SJSA1 (cell line): ENCODE data around the gene TTC28. TPM values are rescaled to one million over a fixed set of nuclear protein-coding genes. Genes with fewer than 3 reads are reported as not detected.

ENCODE experiments used
- DNase-seq, 2 experiments: peaks; one replicate each; pipeline ENCODE4 v3.0.0-alpha.2; 2015 to 2020; ENCODE audit warnings: low spot score in 2 of 2, low read depth in 1 of 2
- H3K27ac ChIP-seq: fragments of 250-450 bp; sonication (Bioruptor Pico); 2 replicates; pipeline ENCODE4 v1.5.1; 2020; ENCODE audit warnings: mild to moderate bottlenecking, moderate library complexity
- H3K27me3 ChIP-seq: fragments of 250-450 bp; sonication (Bioruptor Pico); replicated peaks from 2 replicates; pipeline ENCODE4 v1.5.1; 2020; ENCODE audit warnings: mild to moderate bottlenecking, moderate library complexity
- H3K36me3 ChIP-seq: fragments of 250-450 bp; sonication (Bioruptor Pico); 2 replicates; pipeline ENCODE4 v1.5.1; 2020; ENCODE audit warnings: mild to moderate bottlenecking
- H3K4me1 ChIP-seq: fragments of 250-450 bp; sonication (Bioruptor Pico); replicated peaks from 2 replicates; pipeline ENCODE4 v1.6.1; 2021; ENCODE audit warnings: mild to moderate bottlenecking
- H3K4me3 ChIP-seq: fragments of 250-450 bp; sonication (Bioruptor Pico); 2 replicates; pipeline ENCODE4 v1.5.1; 2020; ENCODE audit warnings: mild to moderate bottlenecking
- H3K9me3 ChIP-seq: fragments of 250-450 bp; sonication (Bioruptor Pico); replicated peaks from 2 replicates; pipeline ENCODE4 v1.5.1; 2020; ENCODE audit warnings: mild to moderate bottlenecking
- total RNA-seq: library from RNA; depleted of rRNA; stranded (reverse); fragments of >200 nt; shearing (Covaris generic); gene quantifications from 2 replicates; pipeline ENCODE4 v1.2.3, GENCODE V29; 2014

Gene TTC28
- total RNA-seq, 1 experiment from 2014 or later: 9.7 TPM

DNA sequence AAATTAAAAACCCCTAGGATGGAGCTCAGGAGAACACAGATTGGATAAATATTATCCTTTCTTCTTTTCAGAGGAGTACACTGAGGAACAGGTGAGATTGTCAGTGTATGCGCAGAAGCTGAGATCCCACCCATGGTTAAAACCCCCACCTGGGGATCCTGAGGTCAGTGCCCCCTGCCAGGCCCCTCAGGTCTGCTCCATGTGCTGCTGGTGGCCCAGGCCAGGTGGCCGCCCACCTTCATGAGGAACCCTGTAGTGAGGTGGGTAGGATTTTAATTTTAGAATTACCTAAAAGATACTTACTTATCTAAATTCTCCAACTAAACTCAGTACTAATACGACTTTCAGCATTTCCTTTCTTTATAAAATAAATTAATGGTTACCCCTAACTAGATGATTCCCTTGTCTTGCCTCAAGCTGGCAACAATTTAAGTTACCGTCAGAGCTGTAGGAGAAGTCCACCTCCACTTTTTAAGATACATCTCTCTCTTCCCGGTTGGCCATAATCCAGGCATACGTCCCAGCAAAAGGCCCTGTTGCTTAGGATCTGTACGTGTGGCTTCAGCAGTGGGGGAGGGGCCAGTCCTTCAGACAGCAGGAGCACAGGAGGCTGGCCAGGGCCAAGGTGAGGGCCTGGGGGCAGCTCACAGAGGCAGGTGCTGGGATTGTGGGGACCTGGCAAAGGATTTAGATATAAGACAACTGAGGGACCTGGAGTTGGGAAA, 699.1 kb downstream of the TTC28 start:
- Histone ChIP-seq H3K4me1 (peaks cover 3% of the 10 kb centered on the region; the same call in 1 of the 2 replicates), H3K27ac (no peak overlapping the region), H3K4me3 (no peak overlapping the region), H3K27me3 (no peaks in the 10 kb centered on the region), H3K9me3 (no peaks in the 10 kb centered on the region), H3K36me3 (0 out of 2 replicates have a peak, but pooled peaks cover 3% of the 10 kb centered on the region)
- no peak for DNase-seq

DNA sequence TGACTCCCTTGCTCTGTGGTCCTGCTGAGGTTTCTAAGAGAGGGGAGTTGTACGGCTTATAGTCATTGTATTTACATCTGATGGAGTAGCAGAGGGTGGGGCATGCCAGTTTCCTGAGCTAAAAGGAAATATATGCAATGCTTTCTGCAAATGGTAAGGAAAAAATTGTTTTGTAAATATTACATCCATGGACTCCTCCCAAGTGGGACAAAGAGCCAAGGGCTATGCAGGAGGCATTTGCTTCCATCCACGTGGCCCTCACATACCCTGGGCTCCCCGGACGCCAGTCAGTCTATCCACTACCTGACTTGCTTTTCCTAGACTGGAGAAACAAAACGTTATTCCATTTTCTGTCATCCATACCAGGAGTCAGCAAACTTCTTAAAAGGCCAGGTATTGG, 700.8 kb downstream of the TTC28 start:
- Histone ChIP-seq H3K9me3 (no peaks in the 10 kb centered on the region), H3K4me1 (peaks cover 5% of the 10 kb centered on the region; the same call in 1 of the 2 replicates)
- DNase-seq: no peak

DNA sequence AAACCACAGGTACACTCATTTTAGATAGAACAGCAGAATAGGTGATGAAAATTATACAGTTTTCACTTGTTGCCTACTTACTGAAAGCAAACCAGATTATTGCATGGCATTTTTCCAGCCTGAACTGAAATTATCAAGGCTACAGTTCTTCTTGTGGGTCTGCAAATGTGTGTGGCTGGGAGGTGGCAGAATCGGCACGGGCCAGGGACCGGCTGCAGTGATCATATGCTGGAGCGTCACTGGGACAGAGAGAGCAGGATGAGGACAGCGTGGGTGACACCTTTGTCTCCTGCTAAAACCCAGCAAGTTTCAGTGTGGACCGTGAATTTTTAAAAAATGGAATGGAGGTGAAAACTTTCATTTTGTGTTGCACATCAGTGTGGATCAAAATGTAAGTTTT, 701.3 kb downstream of the TTC28 start:
- DNase-seq: no peak
- Histone ChIP-seq H3K4me3 (no peak overlapping the region), H3K36me3 (0 out of 2 replicates have a peak, but pooled peaks cover 3% of the 10 kb centered on the region), H3K4me1 (peaks cover 6% of the 10 kb centered on the region; the same call in 1 of the 2 replicates), H3K27ac (no peak overlapping the region), H3K27me3 (no peaks in the 10 kb centered on the region), H3K9me3 (no peaks in the 10 kb centered on the region)

More for the DNA sequence above, 700.8 kb downstream of the TTC28 start:
- no peak overlapping the region for H3K27ac ChIP-seq
- no peak overlapping the region for H3K4me3 ChIP-seq
- no peaks in the 10 kb centered on the region for H3K27me3 ChIP-seq
- 0 out of 2 replicates have a peak, but pooled peaks cover 3% of the 10 kb centered on the region for H3K36me3 ChIP-seq

DNA sequence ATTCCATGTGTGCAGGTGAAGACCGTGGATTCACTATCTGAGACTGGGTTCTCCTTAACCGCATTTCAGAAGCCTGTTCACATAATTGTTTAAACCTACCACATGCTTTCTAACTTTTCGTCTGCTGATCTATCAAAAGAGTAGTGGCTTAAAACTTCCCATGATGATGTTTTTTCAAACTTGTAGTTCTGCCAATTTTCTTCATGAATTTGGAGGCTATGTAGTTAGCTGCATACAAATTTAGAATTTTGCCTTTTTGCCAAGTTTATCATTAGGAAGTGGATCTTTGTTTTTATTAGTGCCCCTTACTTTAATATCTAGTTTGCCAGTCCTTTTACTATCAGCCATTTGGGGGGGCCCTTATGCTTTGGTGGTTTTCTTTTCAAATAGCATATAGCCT, 703.1 kb downstream of the TTC28 start:
- Histone ChIP-seq H3K36me3 (no peaks in the 10 kb centered on the region), H3K4me1 (peaks cover 8% of the 10 kb centered on the region; the same call in 1 of the 2 replicates), H3K27me3 (no peaks in the 10 kb centered on the region), H3K27ac (no peak overlapping the region), H3K4me3 (no peak overlapping the region), H3K9me3 (no peaks in the 10 kb centered on the region)
- DNase-seq: no peak

DNA sequence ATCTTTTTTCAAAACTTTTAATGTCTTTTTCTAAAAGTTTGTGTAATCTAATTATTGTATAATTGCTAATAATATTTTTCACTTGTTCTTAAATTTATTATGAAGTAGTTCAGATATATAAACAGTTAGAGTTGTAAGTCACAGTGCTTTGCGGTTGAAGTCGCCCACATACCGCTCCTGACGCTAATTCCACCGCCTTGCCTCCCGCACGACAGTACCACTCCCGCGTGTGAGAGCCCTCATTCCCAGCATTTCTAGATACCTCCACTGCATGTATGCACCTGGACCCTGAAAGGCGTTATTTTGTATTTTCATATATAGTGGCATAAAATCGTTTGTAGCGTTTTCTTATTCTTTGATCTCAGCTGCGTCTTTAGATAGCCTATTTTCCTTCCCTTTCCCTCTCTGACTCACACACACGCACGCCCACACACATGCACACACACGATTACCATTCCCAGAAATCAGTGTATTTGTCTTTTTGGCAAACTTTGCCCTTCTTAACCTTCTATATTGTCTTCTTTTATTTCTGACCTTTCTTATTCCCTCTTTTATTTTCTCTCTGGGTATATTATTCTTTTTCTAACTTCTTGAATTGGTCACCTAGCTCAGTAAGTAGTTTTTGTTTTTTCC, 704.1 kb downstream of the TTC28 start:
- Histone ChIP-seq H3K4me1 (peaks cover 8% of the 10 kb centered on the region; the same call in 1 of the 2 replicates), H3K36me3 (no peaks in the 10 kb centered on the region), H3K27ac (no peak overlapping the region), H3K27me3 (no peaks in the 10 kb centered on the region), H3K4me3 (no peak overlapping the region), H3K9me3 (no peaks in the 10 kb centered on the region)
- no peak for DNase-seq

DNA sequence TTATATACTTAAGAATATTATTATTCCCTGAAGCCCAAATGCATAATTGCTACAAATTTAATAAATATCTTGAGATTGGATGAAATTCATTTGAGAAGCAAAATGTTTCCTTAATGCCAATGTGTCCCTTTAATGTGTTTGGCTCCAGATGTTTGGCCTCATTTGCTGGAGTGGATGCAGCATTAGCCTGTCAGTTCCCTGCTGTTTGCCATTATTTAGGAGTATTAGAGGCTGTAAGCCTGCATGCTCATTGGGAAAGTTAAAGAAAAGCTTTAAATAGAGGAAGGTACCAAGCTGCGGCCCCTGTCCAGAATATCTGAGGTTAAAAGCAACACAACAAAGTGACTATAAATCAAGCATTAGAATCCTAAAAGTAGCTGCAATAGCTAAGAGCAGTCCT, 705.8 kb downstream of the TTC28 start:
- H3K4me1 ChIP-seq: peaks cover 8% of the 10 kb centered on the region; the same call in 1 of the 2 replicates
- no peak for DNase-seq
- H3K27me3 ChIP-seq: no peaks in the 10 kb centered on the region
- H3K27ac ChIP-seq: no peak overlapping the region
- H3K36me3 ChIP-seq: no peaks in the 10 kb centered on the region
- H3K4me3 ChIP-seq: no peak overlapping the region
- H3K9me3 ChIP-seq: no peaks in the 10 kb centered on the region

DNA sequence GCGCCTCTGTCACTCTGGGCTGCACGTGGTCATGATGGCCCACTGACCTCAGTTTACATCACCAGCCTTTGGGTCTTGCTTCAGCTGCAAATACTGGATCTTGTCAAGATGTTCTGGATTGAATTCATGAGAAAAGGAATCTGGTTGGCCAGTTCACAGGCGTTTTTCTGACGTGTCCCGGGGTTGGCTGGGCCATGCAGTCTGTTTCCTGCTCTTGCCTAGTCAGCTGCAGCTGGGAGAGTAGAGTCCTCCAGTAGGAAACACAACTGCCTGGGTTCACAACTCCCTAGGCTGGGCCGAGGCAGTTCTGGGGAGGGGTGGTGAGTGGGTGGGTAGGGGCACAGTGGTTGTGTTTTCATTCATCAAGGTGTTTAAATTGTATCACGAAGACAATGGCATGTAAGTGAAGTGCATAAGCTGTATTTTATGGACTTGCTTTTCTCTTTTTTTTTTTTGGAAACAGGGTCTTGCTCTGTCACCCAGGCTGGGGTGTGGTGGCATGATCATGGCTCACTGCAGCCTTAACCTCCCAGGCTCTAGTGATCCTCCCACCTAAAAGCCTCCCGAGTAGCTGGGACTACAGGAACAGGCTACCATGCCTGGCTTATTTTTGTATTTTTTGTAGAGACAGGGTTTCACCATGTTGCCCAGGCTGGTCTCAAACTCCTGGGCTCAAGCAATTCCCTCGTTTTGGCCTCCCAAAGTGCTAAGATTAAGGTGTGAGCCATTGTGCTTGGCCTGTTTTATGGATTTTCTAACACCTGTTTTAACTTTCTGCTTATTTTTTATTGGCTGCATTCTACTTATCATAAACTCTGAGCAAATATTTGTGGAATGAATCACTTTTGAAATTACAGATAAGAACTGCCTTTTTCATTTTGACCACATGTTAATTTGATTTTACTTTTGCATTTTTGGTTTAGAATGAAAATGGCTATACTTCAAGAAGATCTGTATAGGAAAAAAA, 706.6 kb downstream of the TTC28 start:
- H3K36me3 ChIP-seq: no peaks in the 10 kb centered on the region
- DNase-seq: no peak
- H3K27me3 ChIP-seq: no peaks in the 10 kb centered on the region
- H3K4me3 ChIP-seq: no peak overlapping the region
- peaks cover 8% of the 10 kb centered on the region; the same call in 1 of the 2 replicates for H3K4me1 ChIP-seq
- H3K9me3 ChIP-seq: no peaks in the 10 kb centered on the region
- no peak overlapping the region for H3K27ac ChIP-seq

DNA sequence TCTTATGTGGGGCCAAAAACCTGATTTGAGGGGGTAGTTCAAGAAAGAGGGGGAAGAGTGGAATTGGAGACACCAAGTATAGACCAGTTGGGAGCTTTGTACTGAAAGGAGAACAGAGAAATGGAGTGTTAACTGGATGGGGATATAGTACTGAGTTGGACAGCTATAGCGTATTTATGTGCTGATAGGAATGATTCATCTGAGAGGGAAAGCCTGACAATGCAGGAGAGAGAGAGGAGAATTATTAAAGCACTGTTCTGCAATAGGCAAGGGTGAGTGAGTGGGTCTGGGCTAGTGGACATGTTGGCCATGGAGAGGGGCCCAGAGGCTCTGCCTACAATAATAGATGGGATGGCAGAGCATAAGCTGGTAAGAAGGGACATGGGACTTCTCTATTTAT, 707.7 kb downstream of the TTC28 start:
- Histone ChIP-seq H3K4me3 (no peak overlapping the region), H3K27me3 (no peaks in the 10 kb centered on the region), H3K4me1 (peaks cover 8% of the 10 kb centered on the region; the same call in 1 of the 2 replicates), H3K9me3 (no peaks in the 10 kb centered on the region), H3K27ac (no peak overlapping the region), H3K36me3 (no peaks in the 10 kb centered on the region)
- DNase-seq: no peak

DNA sequence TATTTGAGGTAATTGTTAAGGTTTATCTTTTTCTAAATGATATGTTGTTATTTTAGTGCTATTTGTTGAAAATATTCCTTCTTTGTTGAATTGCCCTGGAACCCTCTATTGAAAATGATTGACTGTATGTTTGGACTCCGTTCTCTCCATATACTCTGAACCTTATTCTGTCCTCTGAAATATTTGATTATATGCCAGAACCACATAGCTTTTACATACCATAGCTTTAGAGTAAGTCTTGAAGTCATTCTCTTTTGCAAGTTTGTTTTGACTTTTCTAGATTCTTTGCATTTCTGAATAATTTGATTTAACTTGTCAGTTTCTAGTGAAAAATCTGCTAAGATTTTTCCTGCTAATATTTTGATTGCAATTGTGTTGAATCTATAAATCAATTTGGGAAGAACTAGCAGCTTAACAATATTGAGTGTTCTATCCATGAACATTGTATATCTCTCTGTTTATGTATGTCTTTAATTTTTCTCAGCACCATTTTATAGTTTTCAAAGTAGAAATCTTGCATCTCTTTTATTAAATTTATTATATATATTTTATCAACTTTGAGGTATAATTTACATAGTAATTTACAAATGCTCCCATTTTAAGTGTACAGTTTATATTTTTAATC, 708.9 kb downstream of the TTC28 start:
- Histone ChIP-seq H3K36me3 (no peaks in the 10 kb centered on the region), H3K4me1 (peaks cover 7% of the 10 kb centered on the region; the same call in 1 of the 2 replicates), H3K9me3 (no peaks in the 10 kb centered on the region), H3K27me3 (no peaks in the 10 kb centered on the region), H3K27ac (no peak overlapping the region), H3K4me3 (no peak overlapping the region)
- no peak for DNase-seq

DNA sequence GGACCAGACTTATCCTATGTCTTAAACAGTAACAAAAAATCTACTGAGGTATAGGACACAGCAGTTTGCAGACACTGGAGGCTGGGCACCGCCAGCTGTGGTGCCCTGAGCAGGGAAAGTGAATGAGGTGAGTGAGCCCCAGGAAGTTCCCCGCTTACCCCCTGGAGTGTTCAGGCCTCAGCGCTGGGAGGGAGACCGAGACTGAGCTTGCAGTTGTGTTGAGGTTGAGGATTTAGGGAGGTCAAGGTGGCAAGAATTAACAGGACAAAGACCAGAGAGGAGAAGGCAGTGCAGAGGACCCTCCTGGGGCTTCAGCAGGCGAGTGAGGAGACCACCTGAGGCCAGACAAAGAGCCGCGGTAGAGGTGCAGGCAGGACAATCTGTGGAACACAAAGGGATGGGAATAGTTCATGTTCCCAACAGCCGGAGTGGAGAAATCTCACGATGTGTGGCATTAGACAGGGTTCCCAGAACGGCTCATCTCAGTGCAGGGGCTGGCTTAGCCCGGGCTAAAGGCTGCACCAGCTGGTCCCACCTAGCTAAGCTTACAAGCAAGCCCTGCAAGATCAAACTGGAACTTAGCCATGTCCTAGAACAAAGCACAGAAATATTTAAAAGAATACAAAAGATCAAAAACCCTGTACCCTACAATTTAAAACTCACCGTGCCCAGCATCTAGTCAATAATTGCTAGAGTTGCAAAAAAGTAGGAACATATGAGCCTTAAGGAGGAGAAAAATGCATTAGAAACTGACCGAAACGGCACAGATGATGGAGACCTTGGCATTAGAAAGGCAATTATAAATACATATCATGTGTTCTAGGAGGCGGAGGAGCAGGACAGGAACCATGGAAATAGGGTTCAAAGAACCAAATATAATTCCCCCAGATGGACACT, 713.2 kb downstream of the TTC28 start:
- Histone ChIP-seq H3K4me1 (peaks cover 8% of the 10 kb centered on the region), H3K36me3 (no peaks in the 10 kb centered on the region), H3K9me3 (no peaks in the 10 kb centered on the region), H3K4me3 (no peak overlapping the region), H3K27ac (no peak overlapping the region), H3K27me3 (no peaks in the 10 kb centered on the region)
- DNase-seq: no peak

DNA sequence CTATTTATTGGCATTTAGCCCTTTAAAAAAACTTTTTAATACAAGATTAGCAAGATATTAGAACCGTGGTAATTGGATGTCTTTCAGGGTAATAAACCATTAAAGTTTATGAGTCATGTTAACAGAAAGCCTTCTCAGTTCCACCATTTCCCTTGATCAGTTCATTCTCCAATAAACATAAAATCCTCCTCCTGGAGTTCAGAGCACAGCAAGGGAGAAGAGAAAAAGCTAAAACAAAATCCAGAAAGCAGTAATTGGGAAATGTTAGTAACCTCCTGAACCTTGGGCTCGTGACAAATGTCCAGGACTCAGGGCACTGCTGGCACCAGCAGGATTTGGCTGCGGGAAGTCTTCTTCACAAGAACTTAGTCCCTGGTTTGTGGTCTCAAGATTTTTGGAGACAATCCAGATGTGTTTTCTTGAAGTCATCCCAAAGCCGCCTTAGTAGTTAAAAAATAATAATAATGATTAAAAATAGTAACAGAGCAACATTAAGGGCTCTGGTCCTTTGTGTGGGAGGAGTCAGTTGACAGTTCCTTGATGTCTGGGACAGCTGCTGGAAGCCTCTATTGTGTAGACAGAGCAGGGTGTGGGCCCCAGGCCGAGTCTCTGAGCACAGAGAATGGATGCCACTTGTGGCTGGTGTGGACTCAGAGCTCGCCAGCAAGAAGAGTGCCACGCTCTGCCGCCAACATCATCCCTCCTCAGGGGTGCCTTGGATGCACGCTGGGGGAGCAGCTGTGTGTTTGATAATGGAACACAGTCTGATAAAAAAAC, 717.2 kb downstream of the TTC28 start:
- no peaks in the 10 kb centered on the region for H3K9me3 ChIP-seq
- no peaks in the 10 kb centered on the region for H3K36me3 ChIP-seq
- no peaks in the 10 kb centered on the region for H3K27me3 ChIP-seq
- H3K27ac ChIP-seq: no peak overlapping the region
- DNase-seq: no peak
- H3K4me1 ChIP-seq: peaks cover 15% of the 10 kb centered on the region
- H3K4me3 ChIP-seq: no peak overlapping the region

DNA sequence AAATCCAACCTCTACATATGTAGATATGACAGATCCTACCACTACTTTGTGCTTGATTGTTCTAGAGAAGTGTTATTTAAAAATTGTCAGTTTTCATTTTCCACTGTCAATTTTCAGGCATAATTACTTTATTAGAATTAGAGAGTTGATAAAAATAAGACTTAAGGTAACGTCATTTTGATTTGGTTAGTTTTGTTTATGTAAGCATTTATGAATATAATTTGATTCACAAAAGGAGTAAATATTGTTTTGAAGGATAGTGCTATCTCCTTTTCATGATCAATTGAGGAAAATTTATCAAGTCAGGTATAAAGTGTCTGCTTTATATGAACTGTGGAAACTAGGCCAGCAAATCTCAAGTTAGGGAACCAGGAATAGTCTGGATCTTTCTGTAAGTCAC, 718.0 kb downstream of the TTC28 start:
- Histone ChIP-seq H3K27me3 (no peaks in the 10 kb centered on the region), H3K27ac (no peak overlapping the region), H3K4me3 (no peak overlapping the region), H3K9me3 (no peaks in the 10 kb centered on the region), H3K4me1 (peaks cover 15% of the 10 kb centered on the region), H3K36me3 (no peaks in the 10 kb centered on the region)
- DNase-seq: no peak
